Pons (tissue), 1 donor: Measurements from ENCODE around the gene OPCML.

ENCODE experiments used
- DNase-seq: peaks from one replicate; pipeline ENCODE4 v3.0.0-alpha.2; 2016; ENCODE audit warnings: low spot score

The OPCML gene

GRCh38 chr11:133024301-133024700 is 508.0 kb downstream of the OPCML start:
- no peak for DNase-seq

GRCh38 chr11:133023232-133023631 is 509.1 kb downstream of the OPCML start:
- no peak for DNase-seq

- DNase-seq, result no peak
Measured at GRCh38 chr11:133021553-133021952, 510.7 kb downstream of the OPCML start.

GRCh38 chr11:133020372-133020714 is 512.0 kb downstream of the OPCML start:
- DNase-seq, result no peak

- no peak for DNase-seq
Measured at GRCh38 chr11:133019545-133020371, 512.5 kb downstream of the OPCML start.

- DNase-seq, result no peak
Measured at GRCh38 chr11:133015457-133015856, 516.8 kb downstream of the OPCML start.

- no peak for DNase-seq
Measured at GRCh38 chr11:133014337-133014736, 518.0 kb downstream of the OPCML start.

GRCh38 chr11:133012803-133013202 is 519.5 kb downstream of the OPCML start:
- DNase-seq, result no peak

- DNase-seq, result no peak
Measured at GRCh38 chr11:133011604-133012003, 520.7 kb downstream of the OPCML start.

- no peak for DNase-seq
Measured at GRCh38 chr11:133007027-133007584, 525.2 kb downstream of the OPCML start.

- DNase-seq, result no peak
Measured at GRCh38 chr11:133004369-133004768, 527.9 kb downstream of the OPCML start.

GRCh38 chr11:132999516-132999915 is 532.8 kb downstream of the OPCML start:
- DNase-seq, result no peak

- DNase-seq, result no peak
Measured at GRCh38 chr11:132999031-132999430, 533.3 kb downstream of the OPCML start.

GRCh38 chr11:132997396-132997795 is 534.9 kb downstream of the OPCML start:
- DNase-seq, result no peak

- no peak for DNase-seq
Measured at GRCh38 chr11:132994966-132995365, 537.3 kb downstream of the OPCML start.

- no peak for DNase-seq
Measured at GRCh38 chr11:132993991-132994502, 538.3 kb downstream of the OPCML start.

GRCh38 chr11:132992838-132993631 is 539.3 kb downstream of the OPCML start:
- peak; percentile 50 for DNase-seq

- no peak for DNase-seq
Measured at GRCh38 chr11:132988411-132988810, 543.9 kb downstream of the OPCML start.

- no peak for DNase-seq
Measured at GRCh38 chr11:132987936-132988335, 544.4 kb downstream of the OPCML start.

- no peak for DNase-seq
Measured at GRCh38 chr11:132983641-132983978, 548.7 kb downstream of the OPCML start.

GRCh38 chr11:132982772-132983640 is 549.3 kb downstream of the OPCML start:
- no peak for DNase-seq
